Muscle of arm (tissue), 12 donors: ENCODE data around the gene ARID3C. TPM values are rescaled to one million over a fixed set of nuclear protein-coding genes. Genes with fewer than 3 reads are reported as not detected.
A peak's percentile ranks its signal among the peaks of the same experiment; 100 is the strongest.
"Not testable (repeated sequence)": the region's sequence is repeated elsewhere in the genome, so short reads cannot be mapped to it uniquely, and the experiment has no call there.

Experiments used
- DNase-seq: peaks from one replicate; pipeline ENCODE4 v3.0.0-alpha.2; 2013
- polyA plus RNA-seq, 12 donors: library from polyadenylated mRNA; unstranded; fragments of 120-200 nt; gene quantifications; one replicate each; pipeline ENCODE4 v1.2.1, GENCODE V29; 2013; ENCODE audit not compliant: insufficient read length in 12 of 12

ARID3C gene
- polyA plus RNA-seq, 12 donors = 0.08 to 0.18 (median 0.11) TPM; not detected in 8

- DNase-seq = peak; percentile 77
These were observed 24.5 kb upstream of the ARID3C start for GRCh38 chr9:34653151-34654072.

- DNase-seq = no peak
These were observed 23.7 kb upstream of the ARID3C start for GRCh38 chr9:34652602-34653000.

GRCh38 chr9:34651876-34652601 lies 23.2 kb upstream of the ARID3C start, which contains the start of gene IL11RA:
IL11RA (plus strand) TSS chr9:34652185; CDS start chr9:34655218, 3,033 bp downstream.
- peak; percentile 89 for DNase-seq

GRCh38 chr9:34651321-34651720 lies 22.5 kb upstream of the ARID3C start:
- DNase-seq = no peak

- DNase-seq = no peak
These were observed 21.9 kb upstream of the ARID3C start for GRCh38 chr9:34650816-34651215.

- DNase-seq = no peak
These were observed 19.8 kb upstream of the ARID3C start for GRCh38 chr9:34648673-34649072.

- no peak for DNase-seq
These were observed 18.8 kb upstream of the ARID3C start for GRCh38 chr9:34647651-34648050.

GRCh38 chr9:34647084-34647403 lies 18.2 kb upstream of the ARID3C start:
- no peak for DNase-seq

GRCh38 chr9:34646211-34647083 lies 17.6 kb upstream of the ARID3C start, which contains the start of gene GALT:
GALT (plus strand) TSS chr9:34646675; CDS start chr9:34646705, 30 bp downstream.
- DNase-seq = peak; percentile 88

- no peak for DNase-seq
These were observed 16.0 kb upstream of the ARID3C start for GRCh38 chr9:34644766-34645314.

GRCh38 chr9:34642679-34643078 lies 13.8 kb upstream of the ARID3C start:
- no peak for DNase-seq

GRCh38 chr9:34639322-34639721 lies 10.5 kb upstream of the ARID3C start:
- not testable (repeated sequence) for DNase-seq

GRCh38 chr9:34638138-34638445 lies 9.2 kb upstream of the ARID3C start:
- DNase-seq = no peak

GRCh38 chr9:34637356-34638137 lies 8.7 kb upstream of the ARID3C start, which contains the start of gene SIGMAR1:
SIGMAR1 (minus strand) TSS chr9:34637787; CDS start chr9:34637697, 90 bp downstream.
- peak; percentile 91 for DNase-seq

- no peak for DNase-seq
These were observed 8.0 kb upstream of the ARID3C start for GRCh38 chr9:34636791-34637355.

- DNase-seq = no peak
These were observed 6.7 kb upstream of the ARID3C start for GRCh38 chr9:34635556-34635955.

- DNase-seq = no peak
These were observed 5.8 kb upstream of the ARID3C start for GRCh38 chr9:34634551-34635248.

- no peak for DNase-seq
These were observed 5.1 kb upstream of the ARID3C start for GRCh38 chr9:34633851-34634550.

GRCh38 chr9:34633166-34633565 lies 4.3 kb upstream of the ARID3C start:
- DNase-seq = no peak
